Measurements from ENCODE around the gene IL11RA. TPM values are rescaled to one million over a fixed set of nuclear protein-coding genes. Genes with fewer than 3 reads are reported as not detected.

Gene IL11RA
- total and polyA plus RNA-seq, 2 of the 8 experiments (the other 6 are each of a cell fraction or from before 2014, with no cell fraction given) = 5.5 to 9.1 TPM

DNA sequence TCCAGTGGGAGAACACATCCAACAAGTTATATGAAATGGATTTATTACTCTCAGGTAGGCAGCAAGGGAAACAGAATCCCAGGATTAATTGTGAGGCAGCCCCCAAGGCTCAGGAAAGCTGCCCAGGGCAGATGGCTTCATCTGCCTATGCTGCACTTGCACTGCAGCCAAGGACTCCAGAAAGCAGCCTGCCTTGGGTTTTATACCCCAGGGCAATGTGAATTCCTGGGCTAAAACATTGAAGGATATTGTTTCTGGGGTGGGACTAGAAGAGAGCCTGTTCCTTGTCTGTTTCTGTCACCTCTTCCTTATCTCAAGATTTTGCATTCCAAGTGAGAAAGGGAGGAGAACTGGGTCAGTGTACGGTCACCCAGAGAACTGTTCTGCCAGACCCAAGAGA is 19.3 kb downstream of the IL11RA start (continued):
- TF ChIP-seq, protein P1, sequence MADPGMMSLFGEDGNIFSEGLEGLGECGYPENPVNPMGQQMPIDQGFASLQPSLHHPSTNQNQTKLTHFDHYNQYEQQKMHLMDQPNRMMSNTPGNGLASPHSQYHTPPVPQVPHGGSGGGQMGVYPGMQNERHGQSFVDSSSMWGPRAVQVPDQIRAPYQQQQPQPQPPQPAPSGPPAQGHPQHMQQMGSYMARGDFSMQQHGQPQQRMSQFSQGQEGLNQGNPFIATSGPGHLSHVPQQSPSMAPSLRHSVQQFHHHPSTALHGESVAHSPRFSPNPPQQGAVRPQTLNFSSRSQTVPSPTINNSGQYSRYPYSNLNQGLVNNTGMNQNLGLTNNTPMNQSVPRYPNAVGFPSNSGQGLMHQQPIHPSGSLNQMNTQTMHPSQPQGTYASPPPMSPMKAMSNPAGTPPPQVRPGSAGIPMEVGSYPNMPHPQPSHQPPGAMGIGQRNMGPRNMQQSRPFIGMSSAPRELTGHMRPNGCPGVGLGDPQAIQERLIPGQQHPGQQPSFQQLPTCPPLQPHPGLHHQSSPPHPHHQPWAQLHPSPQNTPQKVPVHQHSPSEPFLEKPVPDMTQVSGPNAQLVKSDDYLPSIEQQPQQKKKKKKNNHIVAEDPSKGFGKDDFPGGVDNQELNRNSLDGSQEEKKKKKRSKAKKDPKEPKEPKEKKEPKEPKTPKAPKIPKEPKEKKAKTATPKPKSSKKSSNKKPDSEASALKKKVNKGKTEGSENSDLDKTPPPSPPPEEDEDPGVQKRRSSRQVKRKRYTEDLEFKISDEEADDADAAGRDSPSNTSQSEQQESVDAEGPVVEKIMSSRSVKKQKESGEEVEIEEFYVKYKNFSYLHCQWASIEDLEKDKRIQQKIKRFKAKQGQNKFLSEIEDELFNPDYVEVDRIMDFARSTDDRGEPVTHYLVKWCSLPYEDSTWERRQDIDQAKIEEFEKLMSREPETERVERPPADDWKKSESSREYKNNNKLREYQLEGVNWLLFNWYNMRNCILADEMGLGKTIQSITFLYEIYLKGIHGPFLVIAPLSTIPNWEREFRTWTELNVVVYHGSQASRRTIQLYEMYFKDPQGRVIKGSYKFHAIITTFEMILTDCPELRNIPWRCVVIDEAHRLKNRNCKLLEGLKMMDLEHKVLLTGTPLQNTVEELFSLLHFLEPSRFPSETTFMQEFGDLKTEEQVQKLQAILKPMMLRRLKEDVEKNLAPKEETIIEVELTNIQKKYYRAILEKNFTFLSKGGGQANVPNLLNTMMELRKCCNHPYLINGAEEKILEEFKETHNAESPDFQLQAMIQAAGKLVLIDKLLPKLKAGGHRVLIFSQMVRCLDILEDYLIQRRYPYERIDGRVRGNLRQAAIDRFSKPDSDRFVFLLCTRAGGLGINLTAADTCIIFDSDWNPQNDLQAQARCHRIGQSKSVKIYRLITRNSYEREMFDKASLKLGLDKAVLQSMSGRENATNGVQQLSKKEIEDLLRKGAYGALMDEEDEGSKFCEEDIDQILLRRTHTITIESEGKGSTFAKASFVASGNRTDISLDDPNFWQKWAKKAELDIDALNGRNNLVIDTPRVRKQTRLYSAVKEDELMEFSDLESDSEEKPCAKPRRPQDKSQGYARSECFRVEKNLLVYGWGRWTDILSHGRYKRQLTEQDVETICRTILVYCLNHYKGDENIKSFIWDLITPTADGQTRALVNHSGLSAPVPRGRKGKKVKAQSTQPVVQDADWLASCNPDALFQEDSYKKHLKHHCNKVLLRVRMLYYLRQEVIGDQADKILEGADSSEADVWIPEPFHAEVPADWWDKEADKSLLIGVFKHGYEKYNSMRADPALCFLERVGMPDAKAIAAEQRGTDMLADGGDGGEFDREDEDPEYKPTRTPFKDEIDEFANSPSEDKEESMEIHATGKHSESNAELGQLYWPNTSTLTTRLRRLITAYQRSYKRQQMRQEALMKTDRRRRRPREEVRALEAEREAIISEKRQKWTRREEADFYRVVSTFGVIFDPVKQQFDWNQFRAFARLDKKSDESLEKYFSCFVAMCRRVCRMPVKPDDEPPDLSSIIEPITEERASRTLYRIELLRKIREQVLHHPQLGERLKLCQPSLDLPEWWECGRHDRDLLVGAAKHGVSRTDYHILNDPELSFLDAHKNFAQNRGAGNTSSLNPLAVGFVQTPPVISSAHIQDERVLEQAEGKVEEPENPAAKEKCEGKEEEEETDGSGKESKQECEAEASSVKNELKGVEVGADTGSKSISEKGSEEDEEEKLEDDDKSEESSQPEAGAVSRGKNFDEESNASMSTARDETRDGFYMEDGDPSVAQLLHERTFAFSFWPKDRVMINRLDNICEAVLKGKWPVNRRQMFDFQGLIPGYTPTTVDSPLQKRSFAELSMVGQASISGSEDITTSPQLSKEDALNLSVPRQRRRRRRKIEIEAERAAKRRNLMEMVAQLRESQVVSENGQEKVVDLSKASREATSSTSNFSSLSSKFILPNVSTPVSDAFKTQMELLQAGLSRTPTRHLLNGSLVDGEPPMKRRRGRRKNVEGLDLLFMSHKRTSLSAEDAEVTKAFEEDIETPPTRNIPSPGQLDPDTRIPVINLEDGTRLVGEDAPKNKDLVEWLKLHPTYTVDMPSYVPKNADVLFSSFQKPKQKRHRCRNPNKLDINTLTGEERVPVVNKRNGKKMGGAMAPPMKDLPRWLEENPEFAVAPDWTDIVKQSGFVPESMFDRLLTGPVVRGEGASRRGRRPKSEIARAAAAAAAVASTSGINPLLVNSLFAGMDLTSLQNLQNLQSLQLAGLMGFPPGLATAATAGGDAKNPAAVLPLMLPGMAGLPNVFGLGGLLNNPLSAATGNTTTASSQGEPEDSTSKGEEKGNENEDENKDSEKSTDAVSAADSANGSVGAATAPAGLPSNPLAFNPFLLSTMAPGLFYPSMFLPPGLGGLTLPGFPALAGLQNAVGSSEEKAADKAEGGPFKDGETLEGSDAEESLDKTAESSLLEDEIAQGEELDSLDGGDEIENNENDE (IDR thresholded peaks at IDR 0.05; ENCODE audit: insufficient replicate concordance, low read length) = no peak
- TF ChIP-seq SP1 (IDR thresholded peaks at IDR 0.05; ENCODE audit: low read depth, low read length) (no peak), SIRT6 (IDR thresholded peaks at IDR 0.05; ENCODE audit: low read length) (no peak), SP4 (IDR thresholded peaks at IDR 0.05; ENCODE audit: low read length) (no peak), MAFK (IDR thresholded peaks at IDR 0.05; ENCODE audit: low read depth, low read length) (no peak), CHD2 (IDR thresholded peaks at IDR 0.05; ENCODE audit: low read length) (no peak), POLR2AphosphoS5 (IDR thresholded peaks at IDR 0.05; ENCODE audit: low read depth, low read length) (no peak), CBX5 (IDR thresholded peaks at IDR 0.05; ENCODE audit: low read depth, low read length) (no peak), CTBP2 (IDR thresholded peaks at IDR 0.05; ENCODE audit: borderline replicate concordance, insufficient read depth, insufficient read length, low read length) (no peak)
- TF ChIP-seq, protein P2, sequence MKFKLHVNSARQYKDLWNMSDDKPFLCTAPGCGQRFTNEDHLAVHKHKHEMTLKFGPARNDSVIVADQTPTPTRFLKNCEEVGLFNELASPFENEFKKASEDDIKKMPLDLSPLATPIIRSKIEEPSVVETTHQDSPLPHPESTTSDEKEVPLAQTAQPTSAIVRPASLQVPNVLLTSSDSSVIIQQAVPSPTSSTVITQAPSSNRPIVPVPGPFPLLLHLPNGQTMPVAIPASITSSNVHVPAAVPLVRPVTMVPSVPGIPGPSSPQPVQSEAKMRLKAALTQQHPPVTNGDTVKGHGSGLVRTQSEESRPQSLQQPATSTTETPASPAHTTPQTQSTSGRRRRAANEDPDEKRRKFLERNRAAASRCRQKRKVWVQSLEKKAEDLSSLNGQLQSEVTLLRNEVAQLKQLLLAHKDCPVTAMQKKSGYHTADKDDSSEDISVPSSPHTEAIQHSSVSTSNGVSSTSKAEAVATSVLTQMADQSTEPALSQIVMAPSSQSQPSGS (IDR thresholded peaks at IDR 0.05; ENCODE audit: low read length) = no peak

All from H1 (cell line).